Embryonic facial prominence (tissue), 1 donor: ENCODE measurements around the gene ZIM2.

Experiments
- DNase-seq: peaks from one replicate; pipeline ENCODE4 v3.0.0-alpha.2; 2016; ENCODE audit errors: extremely low spot score

Gene ZIM2

GRCh38 chr19:56808717-56809392, 31.7 kb downstream of the ZIM2 start:
- no peak for DNase-seq

DNA sequence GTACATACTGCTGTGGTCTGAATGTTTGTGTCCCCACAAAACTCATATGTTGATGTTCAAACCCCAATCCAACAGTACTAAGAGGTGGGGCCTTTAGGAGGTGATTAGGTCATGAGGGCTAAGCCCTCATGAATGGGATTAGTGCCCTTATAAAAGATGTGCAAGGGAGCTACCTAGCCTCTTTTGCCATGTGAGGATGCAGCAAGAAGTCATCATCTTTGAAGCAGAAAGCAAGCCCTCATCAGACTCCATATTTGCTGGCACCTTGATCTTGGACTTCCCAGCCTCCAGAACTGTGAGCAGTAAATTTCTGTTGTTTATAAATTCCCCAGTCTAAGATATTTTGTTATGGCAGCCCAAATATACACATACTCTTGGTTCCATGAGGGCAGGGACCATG, 33.9 kb downstream of the ZIM2 start:
- DNase-seq = no peak

DNA sequence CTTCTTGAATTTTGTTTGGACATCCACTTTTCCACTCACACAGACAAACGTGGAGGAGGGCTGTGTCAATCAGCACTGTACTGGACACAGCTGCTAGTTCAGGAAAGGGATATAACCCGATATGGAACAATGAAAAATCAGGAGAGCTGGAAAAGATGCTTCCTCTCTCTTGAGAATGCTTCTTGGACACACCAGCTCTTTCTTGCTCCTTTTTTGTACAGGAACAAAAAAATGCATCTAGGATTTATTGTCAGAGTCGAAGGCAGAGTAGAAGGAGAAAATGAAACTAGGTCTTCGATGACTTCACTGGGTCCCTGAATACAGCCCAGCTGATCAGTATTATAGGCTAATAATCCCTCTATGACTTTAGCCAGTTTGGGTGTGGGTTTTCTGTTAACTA, 62.2 kb downstream of the ZIM2 start:
- DNase-seq = no peak

DNA sequence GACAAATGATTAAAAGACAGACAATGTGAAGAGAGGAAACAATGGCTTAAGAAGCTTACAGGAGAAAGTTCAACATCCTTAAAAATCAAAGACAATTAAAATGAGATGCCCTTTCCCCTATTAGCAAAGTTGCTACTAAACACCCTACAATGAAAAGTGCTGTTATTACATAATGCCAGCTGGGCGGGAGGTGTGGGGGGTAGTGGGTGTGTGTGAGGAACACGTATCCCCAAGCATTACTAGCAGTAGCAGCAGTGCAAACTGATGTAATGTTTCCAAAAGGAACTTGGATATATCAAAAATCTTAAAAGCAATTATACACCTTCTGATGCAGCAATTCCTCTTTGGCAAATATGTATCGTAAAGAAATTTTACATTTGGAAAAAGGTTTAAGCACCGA, 70.9 kb downstream of the ZIM2 start:
- no peak for DNase-seq

DNA sequence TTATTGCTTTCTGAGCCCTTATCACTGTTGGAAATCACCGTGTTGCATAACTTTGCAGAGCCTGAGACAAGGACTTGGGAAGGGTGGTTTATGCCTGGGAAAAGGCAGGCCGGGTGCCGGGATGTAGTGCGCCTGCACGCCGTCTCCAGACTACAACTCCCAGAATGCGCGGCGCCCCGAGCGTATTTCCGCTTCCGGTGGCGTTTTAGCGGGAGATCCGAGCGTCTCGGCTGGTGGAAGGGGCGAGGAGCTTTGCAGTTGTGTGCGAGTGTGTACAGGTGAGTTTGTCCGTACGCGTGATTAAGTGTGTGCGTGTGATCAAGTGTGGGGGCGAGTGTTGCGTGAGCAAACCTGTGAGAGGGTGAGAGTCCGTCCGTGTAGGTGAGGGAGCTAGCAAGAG, 75.4 kb downstream of the ZIM2 start:
- DNase-seq = peak; percentile 58

GRCh38 chr19:56764196-56764695, 76.3 kb downstream of the ZIM2 start:
- no peak for DNase-seq

GRCh38 chr19:56760842-56761241, 79.7 kb downstream of the ZIM2 start:
- DNase-seq = no peak

DNA sequence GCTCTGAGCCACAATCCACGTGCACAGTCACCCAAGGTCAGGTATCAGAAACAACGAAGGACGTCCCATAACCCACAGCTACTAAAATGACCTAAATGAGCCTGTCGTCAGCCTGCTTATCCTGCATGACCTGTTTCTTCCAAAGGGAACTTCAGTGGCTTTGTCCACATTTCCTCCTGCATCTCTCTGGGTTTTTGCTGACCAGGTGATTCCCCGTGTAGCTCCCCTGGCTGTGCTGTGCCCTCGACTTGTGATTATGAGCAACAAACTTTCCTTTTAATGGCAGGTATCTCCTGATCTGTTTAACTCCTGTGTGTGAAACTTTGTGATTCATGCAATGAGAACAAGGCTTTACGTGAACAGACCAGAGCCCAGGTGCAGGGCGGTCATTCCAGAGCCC, 81.0 kb downstream of the ZIM2 start:
- DNase-seq = no peak

DNA sequence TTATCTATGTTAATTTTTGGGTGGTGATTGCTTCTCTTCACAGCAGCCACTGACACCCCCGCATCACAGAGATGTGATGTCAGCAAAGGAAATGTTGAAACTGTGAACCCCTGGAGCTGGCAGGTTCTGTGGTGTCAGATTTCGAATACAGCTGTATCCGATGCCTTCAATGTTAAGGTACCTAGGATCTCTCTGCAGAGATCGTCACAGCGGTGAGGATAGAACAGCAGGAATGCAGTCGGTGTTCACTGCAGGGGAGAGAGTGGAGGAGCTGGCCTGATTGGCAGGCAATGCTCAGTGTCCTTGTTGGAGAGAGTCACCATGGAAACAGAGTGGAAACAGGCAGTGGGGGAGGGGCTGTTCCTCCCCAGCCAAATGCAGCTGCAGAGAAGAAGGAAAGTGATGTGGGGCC, 89.4 kb downstream of the ZIM2 start:
- peak; percentile 42 for DNase-seq

DNA sequence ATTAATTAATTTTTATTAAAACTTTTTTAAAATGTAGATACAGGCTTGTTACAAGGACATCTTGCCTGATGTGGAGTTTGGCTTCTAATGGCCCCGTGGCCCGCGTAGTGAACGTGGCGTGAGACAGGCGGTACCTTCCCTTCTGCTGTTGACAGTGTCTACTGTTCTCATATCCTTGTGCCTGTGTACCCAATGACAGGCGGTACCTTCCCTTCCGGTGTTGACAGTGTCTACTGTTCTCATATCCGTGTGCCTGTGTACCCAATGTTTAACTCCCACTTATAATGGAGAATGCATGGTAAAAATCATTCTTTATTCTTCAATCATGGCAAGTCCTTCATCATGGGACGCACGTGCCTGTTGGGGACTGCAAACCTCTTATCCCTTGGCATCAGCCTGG, 89.9 kb downstream of the ZIM2 start:
- no peak for DNase-seq

DNA sequence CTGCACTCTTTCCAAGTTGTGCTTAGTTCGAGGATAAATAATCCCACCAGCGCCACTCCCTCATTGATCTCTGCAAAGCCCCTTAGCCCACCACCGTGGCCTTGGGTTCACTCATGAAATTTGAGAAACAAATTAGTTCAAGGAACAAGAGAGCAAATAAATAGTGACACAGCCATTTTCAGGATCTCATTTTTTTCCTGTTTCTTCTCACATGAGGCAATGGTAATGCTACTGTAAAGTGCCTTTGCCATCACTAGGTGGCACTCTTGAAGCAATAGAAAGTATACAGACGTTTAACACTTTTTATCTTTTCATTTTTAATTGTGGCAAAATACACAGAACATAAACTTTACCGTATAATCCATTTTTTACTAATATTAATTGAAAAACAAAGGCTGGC, 92.1 kb downstream of the ZIM2 start:
- peak; percentile 34 for DNase-seq

DNA sequence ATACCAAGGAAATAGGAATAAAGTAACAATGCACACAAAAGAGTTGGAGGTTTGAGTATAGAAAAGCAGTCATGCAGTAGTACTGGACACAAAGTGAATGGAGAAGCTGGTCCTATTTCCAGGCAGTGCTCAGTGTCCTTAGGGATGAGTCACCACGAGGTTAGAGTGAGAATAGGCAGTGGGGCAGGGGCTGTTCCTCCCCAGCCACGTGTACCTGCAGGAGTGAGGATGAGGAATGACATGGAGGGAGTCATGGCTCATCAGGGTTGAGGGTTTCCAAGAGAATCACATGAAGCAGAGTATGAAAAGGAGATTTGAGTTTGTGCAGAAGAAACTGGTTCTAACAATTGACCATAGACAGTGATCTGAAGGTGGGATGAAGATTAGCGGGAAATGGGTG, 94.2 kb downstream of the ZIM2 start:
- DNase-seq = no peak

DNA sequence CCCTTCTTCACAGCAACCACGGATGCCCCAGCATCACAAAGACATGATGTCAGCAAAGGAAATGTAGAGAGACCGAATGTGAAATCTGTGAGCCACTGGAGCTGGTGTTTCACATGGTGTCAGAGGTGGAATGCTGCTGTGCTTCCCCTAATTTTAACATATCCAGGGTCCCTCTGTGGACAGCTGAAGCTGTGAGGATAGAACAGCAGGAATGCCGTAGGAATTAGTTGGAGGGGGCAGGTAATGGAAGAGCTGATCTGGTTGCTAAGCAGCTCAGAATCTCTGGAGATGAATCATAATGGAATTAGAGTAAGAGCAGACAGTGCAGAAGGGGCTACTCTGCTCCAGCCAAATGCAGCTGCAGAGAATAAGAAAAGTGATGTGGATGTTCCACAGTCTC, 100.0 kb downstream of the ZIM2 start:
- no peak for DNase-seq

DNA sequence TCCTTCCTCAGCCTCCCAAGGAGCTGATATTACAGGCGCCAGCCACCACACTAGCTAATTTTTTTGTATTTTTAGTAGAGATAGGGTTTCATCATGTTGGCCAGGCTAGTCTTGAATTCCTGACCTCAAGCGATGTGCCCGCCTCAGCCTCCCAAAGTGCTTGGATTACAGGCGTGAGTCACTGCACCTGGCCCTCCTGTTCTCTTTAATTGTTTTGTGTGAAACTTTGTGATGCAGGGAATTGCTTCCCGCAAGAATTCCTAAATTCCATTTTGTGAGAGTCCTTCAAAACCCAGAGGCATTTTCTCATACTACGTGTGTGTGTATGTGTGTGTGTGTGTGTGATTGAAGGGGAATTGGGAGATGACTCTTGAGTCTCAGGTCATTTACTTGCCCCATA, 104.0 kb downstream of the ZIM2 start:
- DNase-seq = no peak

GRCh38 chr19:56732976-56733375, 107.5 kb downstream of the ZIM2 start:
- no peak for DNase-seq

DNA sequence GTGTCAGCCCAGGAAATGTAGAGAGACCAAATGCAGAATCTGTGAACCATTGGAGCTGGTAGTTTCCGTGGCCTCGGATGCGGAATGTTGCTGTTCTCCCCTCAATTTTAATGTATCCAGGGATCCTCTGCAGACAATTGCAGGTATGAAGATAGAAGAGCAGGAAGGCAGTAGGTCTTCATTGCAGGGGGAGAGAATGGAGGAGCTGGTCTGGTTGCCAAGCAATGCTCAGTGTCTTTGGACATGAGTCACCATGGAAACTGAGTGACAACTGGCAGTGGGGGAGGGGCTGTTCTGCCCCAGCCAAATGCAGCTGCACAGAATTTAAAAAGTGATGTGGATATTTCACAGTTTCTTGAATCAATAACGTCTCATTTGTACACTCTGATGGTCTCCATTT, 112.8 kb downstream of the ZIM2 start:
- DNase-seq = no peak

GRCh38 chr19:56725829-56726424, 114.6 kb downstream of the ZIM2 start:
- DNase-seq = no peak
